ENCODE data around the gene STON2. TPM values are rescaled to one million over a fixed set of nuclear protein-coding genes. Genes with fewer than 3 reads are reported as not detected.
A peak's percentile ranks its signal among the peaks of the same experiment; 100 is the strongest.

Gene STON2
- total and polyA plus RNA-seq, 2 of the 13 experiments (the other 11 are each of a cell fraction or from before 2014, with no cell fraction given): 2.1 to 11.0 TPM

- Histone ChIP-seq H3K4me1 (ENCODE audit: insufficient read depth, low read length) (peaks cover 52% of the 10 kb centered on the region), H4K20me1 (ENCODE audit: insufficient read depth, low read length) (no peaks in the 10 kb centered on the region), H3K36me3 (replicated peaks in 1 of 2; ENCODE audit: control insufficient read depth in 1 of 2, insufficient read depth in 2 of 2, low read length in 2 of 2) (no peaks in the 10 kb centered on the region), H3K27me3 (ENCODE audit: control insufficient read depth in 1 of 2, insufficient read depth in 2 of 2, low read length in 2 of 2) (no peaks in the 10 kb centered on the region), H3K4me2 (ENCODE audit: low read depth, low read length) (peak overlapping the region; percentile 60), H3K9me3 (ENCODE audit: low read length) (no peaks in the 10 kb centered on the region), H2AFZ (ENCODE audit: low read length) (peak overlapping the region; percentile 70), H3K4me3 (replicated peaks in 1 of 3; ENCODE audit: insufficient read depth in 1 of 3, low read depth in 2 of 3, low read length in 3 of 3) (no peak overlapping the region; a peak in 1 of 6 replicates), H3K27ac (ENCODE audit: extremely low read length, insufficient read depth, low read length) (no peak overlapping the region), H3K79me2 (ENCODE audit: insufficient read depth, low read length) (no peaks in the 10 kb centered on the region), H3K9ac (ENCODE audit: insufficient read depth, low read depth, low read length) (no peak overlapping the region)
- ChIA-PET POLR2A (interaction anchor here (1.0 to 1.1 kb wide), 2 partner anchors 14 to 180 kb away, joined by 3 read pairs; no protein-coding TSS in a partner anchor), CTCF (ENCODE audit: low intra/inter-chr PET ratio, low total read pairs) (no interaction called here)
- intact Hi-C loops (cut with micrococcal nuclease; ENCODE audit: unreplicated experiment): no loop called here
- WGBS (ENCODE audit: low lambda C conversion rate): 2% methylated on average over 4 of the region's 4 CpGs
- no TSS peak for BruUV-seq (replicated peaks)
- TF ChIP-seq, protein P1, sequence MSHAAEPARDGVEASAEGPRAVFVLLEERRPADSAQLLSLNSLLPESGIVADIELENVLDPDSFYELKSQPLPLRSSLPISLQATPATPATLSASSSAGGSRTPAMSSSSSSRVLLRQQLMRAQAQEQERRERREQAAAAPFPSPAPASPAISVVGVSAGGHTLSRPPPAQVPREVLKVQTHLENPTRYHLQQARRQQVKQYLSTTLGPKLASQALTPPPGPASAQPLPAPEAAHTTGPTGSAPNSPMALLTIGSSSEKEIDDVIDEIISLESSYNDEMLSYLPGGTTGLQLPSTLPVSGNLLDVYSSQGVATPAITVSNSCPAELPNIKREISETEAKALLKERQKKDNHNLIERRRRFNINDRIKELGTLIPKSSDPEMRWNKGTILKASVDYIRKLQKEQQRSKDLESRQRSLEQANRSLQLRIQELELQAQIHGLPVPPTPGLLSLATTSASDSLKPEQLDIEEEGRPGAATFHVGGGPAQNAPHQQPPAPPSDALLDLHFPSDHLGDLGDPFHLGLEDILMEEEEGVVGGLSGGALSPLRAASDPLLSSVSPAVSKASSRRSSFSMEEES (CRISPR knock-in tag; IDR thresholded peaks at IDR 0.05): peak; percentile 37; the same call in 1 of the 2 replicates
- no peak for TF ChIP-seq ZNF496 (CRISPR knock-in tag; IDR thresholded peaks at IDR 0.05; ENCODE audit: insufficient replicate concordance)
- in situ Hi-C loops (cut with HindIII; ENCODE audit: extremely low pct_ligation_motif_present, low pct_unique_long_range_greater_than_20kb): no loop called here
- peak; percentile 16 for DNase-seq (ENCODE audit: low spot score)
- ATAC-seq: peak; percentile 8; the same call in 2 of the 3 replicates
- FAIRE-seq: no peak
These were observed 49.0 kb upstream of the STON2 start for GRCh38 chr14:81449114-81449513.

GRCh38 chr14:81447021-81447764 is 47.1 kb upstream of the STON2 start:
- CTCF ChIA-PET (ENCODE audit: low intra/inter-chr PET ratio, low total read pairs): no interaction called here
- Histone ChIP-seq H3K4me3 (replicated peaks in 1 of 3; ENCODE audit: insufficient read depth in 1 of 3, low read depth in 2 of 3, low read length in 3 of 3) (no peak overlapping the region), H3K9me3 (ENCODE audit: low read length) (no peaks in the 10 kb centered on the region), H3K36me3 (replicated peaks in 1 of 2; ENCODE audit: control insufficient read depth in 1 of 2, insufficient read depth in 2 of 2, low read length in 2 of 2) (no peaks in the 10 kb centered on the region), H3K4me1 (ENCODE audit: insufficient read depth, low read length) (peaks cover 43% of the 10 kb centered on the region), H3K79me2 (ENCODE audit: insufficient read depth, low read length) (no peaks in the 10 kb centered on the region), H2AFZ (ENCODE audit: low read length) (no peak overlapping the region), H3K27me3 (ENCODE audit: control insufficient read depth in 1 of 2, insufficient read depth in 2 of 2, low read length in 2 of 2) (no peaks in the 10 kb centered on the region), H3K27ac (ENCODE audit: extremely low read length, insufficient read depth, low read length) (no peak overlapping the region), H3K4me2 (ENCODE audit: low read depth, low read length) (peak overlapping the region; percentile 4; the same call in 1 of the 2 replicates), H3K9ac (ENCODE audit: insufficient read depth, low read depth, low read length) (no peak overlapping the region), H4K20me1 (ENCODE audit: insufficient read depth, low read length) (no peaks in the 10 kb centered on the region)
- no peak for FAIRE-seq
- in situ Hi-C loops (cut with HindIII; ENCODE audit: extremely low pct_ligation_motif_present, low pct_unique_long_range_greater_than_20kb): no loop called here
- ATAC-seq: peak; percentile 62
- DNase-seq (ENCODE audit: low spot score): no peak
- POLR2A ChIA-PET: interaction anchor here (1.0 kb wide), 1 partner anchor 11 kb away, joined by 3 read pairs; no protein-coding TSS in a partner anchor
- TF ChIP-seq, protein P2, sequence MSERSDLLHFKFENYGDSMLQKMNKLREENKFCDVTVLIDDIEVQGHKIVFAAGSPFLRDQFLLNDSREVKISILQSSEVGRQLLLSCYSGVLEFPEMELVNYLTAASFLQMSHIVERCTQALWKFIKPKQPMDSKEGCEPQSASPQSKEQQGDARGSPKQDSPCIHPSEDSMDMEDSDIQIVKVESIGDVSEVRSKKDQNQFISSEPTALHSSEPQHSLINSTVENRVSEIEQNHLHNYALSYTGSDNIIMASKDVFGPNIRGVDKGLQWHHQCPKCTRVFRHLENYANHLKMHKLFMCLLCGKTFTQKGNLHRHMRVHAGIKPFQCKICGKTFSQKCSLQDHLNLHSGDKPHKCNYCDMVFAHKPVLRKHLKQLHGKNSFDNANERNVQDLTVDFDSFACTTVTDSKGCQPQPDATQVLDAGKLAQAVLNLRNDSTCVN (CRISPR knock-in tag; IDR thresholded peaks at IDR 0.05; ENCODE audit: borderline replicate concordance): no peak
- TF ChIP-seq ATF3 (CRISPR knock-in tag; IDR thresholded peaks at IDR 0.05) (no peak), NR2C2 (CRISPR knock-in tag; IDR thresholded peaks at IDR 0.05; ENCODE audit: borderline replicate concordance) (no peak), ZNF337 (CRISPR knock-in tag; IDR thresholded peaks at IDR 0.05; ENCODE audit: borderline replicate concordance, low read depth) (no peak)
- WGBS (ENCODE audit: low lambda C conversion rate): 12% methylated on average over 3 of the region's 3 CpGs
- no TSS peak for BruUV-seq (replicated peaks)
- intact Hi-C loops (cut with micrococcal nuclease; ENCODE audit: unreplicated experiment): no loop called here
